Nephron (organoid): ENCODE measurements around the gene RGS2.

ENCODE experiments used
- H3K27ac Mint-ChIP-seq, 3 experiments: 2 replicates each; pipeline ENCODE4 v1.8.0; 2020; ENCODE audit warnings: mixed read lengths in 3 of 3, mild to moderate bottlenecking in 2 of 3, moderate library complexity in 1 of 3
- H3K27me3 Mint-ChIP-seq: 2 replicates; pipeline ENCODE4 v1.8.0; 2021; ENCODE audit warnings: low read depth, mild to moderate bottlenecking, moderate library complexity, mixed read lengths
- H3K36me3 Mint-ChIP-seq: 2 replicates; pipeline ENCODE4 v1.8.0; 2020; ENCODE audit warnings: low read depth, mixed read lengths
- H3K4me1 Mint-ChIP-seq: 2 replicates; pipeline ENCODE4 v1.8.0; 2020; ENCODE audit warnings: mixed read lengths
- H3K4me3 Mint-ChIP-seq, 3 experiments: 2 replicates each; pipeline ENCODE4 v1.8.0; 2020; ENCODE audit warnings: mild to moderate bottlenecking in 3 of 3, mixed read lengths in 3 of 3, moderate library complexity in 2 of 3
- H3K9me3 Mint-ChIP-seq: 2 replicates; pipeline ENCODE4 v1.8.0; 2020; ENCODE audit warnings: mixed read lengths
- TF ChIP-seq, protein P1 (sequence below), 3 experiments: fragments of 200-600 bp; sonication (generic); IDR thresholded peaks; one replicate each; pipeline ENCODE4 v1.5.0; 2021; ENCODE audit warnings: antibody characterized with exemption in 3 of 3; ENCODE audit not compliant: unreplicated experiment in 3 of 3

RGS2 gene

DNA sequence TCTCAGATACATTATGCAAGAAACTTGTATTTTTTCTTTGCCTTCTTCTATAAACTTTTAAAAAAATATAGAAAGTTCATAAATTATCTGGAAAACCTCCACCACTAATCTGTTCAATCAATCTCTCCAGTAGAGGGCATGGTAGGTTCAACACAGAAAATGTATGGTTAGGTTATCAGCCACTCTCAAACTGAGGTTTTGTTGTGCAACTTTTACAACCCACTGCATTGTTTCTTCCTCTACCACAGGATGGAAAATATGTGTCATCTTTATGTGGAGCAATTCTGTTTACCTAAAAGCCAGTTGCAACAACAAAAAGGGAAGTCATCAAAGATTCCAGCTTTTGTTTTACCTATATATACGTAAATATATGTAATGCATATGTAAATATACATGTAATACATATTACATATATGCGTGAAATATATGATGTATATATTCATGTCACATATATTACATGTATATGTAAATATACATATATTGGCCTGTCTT lies 3.0 kb upstream of the RGS2 start:
- Mint-ChIP-seq H3K27ac (no peak overlapping the region), H3K27me3 (no peaks in the 10 kb centered on the region), H3K4me3 (no peak overlapping the region), H3K36me3 (no peaks in the 10 kb centered on the region), H3K4me1 (peaks cover 29% of the 10 kb centered on the region), H3K9me3 (no peaks in the 10 kb centered on the region)
- TF ChIP-seq, protein P1, sequence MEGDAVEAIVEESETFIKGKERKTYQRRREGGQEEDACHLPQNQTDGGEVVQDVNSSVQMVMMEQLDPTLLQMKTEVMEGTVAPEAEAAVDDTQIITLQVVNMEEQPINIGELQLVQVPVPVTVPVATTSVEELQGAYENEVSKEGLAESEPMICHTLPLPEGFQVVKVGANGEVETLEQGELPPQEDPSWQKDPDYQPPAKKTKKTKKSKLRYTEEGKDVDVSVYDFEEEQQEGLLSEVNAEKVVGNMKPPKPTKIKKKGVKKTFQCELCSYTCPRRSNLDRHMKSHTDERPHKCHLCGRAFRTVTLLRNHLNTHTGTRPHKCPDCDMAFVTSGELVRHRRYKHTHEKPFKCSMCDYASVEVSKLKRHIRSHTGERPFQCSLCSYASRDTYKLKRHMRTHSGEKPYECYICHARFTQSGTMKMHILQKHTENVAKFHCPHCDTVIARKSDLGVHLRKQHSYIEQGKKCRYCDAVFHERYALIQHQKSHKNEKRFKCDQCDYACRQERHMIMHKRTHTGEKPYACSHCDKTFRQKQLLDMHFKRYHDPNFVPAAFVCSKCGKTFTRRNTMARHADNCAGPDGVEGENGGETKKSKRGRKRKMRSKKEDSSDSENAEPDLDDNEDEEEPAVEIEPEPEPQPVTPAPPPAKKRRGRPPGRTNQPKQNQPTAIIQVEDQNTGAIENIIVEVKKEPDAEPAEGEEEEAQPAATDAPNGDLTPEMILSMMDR (IDR thresholded peaks at IDR 0.05; ENCODE audit: unreplicated experiment in 3 of 3), result peak; percentile 44 to 60 (median 53)

DNA sequence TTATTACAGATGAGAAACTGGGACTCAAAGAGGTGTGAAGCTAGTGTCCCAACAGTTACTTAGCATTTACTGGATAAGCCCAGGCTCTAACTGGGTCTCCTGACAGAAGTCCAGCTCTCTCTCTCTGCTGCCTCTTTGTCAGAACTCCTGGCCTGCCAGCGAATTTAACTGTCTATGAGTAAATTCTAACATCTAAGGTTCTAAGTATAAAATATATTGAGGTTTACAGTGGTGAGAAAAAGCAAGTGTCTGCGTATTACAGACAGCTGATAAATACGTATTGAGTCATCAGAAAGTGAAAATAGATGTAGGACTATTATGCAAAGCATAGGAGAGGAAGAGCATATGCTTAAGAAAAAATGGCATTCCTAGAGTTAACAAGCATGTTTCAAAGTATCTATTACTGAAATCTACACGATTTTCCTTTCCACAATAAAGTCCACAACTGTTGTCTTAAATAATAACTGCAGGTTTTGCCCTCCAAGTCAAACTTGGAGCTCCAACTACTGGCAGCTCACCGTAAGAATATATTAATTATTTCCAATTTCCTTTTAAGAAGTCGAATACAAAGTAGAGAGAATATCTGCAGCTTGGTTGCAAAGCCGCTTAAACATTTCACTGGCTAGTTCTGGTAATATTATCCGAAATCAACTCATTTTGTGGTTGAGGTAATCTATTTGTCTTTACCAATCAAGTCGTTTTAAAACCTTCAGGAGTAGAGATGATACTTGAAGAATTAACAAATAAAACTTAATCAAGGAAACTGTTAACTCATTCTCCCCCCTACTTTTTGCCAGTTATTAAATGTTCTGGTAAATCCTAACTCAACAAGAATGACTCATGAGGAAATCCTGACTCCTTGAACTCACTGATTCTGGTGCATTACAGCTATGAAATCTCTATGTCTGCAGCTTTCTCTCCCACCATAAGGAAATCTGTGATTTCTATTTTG lies 1.4 kb upstream of the RGS2 start:
- no peaks in the 10 kb centered on the region for H3K27me3 Mint-ChIP-seq
- peaks cover 3% of the 10 kb centered on the region for H3K36me3 Mint-ChIP-seq
- H3K4me1 Mint-ChIP-seq, result peaks cover 33% of the 10 kb centered on the region
- no peaks in the 10 kb centered on the region for H3K9me3 Mint-ChIP-seq
- peak overlapping the region; percentile 91 to 98 (median 95) for H3K4me3 Mint-ChIP-seq
- TF ChIP-seq, protein P1 (IDR thresholded peaks at IDR 0.05; ENCODE audit: unreplicated experiment in 3 of 3), result peak in 1 of 3 experiments; percentile 14
- H3K27ac Mint-ChIP-seq, result peak overlapping the region; percentile 85 to 89 (median 88)

DNA sequence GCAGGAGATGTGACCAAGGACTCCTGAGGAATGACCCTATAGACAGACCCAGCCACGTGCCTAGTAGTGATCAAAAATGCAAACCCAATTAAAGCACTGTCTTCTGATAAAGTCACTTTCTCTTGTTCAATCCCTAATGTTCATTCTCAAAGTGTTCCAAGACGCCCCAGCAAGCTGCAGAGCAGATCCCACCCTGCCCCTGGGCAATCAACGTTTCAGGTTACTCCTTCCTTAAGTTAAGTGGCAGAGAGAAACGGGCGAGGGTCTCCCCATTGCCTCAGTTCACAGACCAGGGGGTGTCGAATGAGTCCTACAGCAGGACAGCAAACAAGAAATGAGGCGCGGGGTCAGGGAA lies 699 bp upstream of the RGS2 start:
- peak overlapping the region; percentile 91 to 98 (median 95) for H3K4me3 Mint-ChIP-seq
- no peaks in the 10 kb centered on the region for H3K9me3 Mint-ChIP-seq
- TF ChIP-seq, protein P1 (IDR thresholded peaks at IDR 0.05; ENCODE audit: unreplicated experiment in 3 of 3), result no peak
- H3K36me3 Mint-ChIP-seq, result peaks cover 3% of the 10 kb centered on the region
- peaks cover 33% of the 10 kb centered on the region for H3K4me1 Mint-ChIP-seq
- H3K27me3 Mint-ChIP-seq, result no peaks in the 10 kb centered on the region
- peak overlapping the region; percentile 85 to 89 (median 88) for H3K27ac Mint-ChIP-seq

DNA sequence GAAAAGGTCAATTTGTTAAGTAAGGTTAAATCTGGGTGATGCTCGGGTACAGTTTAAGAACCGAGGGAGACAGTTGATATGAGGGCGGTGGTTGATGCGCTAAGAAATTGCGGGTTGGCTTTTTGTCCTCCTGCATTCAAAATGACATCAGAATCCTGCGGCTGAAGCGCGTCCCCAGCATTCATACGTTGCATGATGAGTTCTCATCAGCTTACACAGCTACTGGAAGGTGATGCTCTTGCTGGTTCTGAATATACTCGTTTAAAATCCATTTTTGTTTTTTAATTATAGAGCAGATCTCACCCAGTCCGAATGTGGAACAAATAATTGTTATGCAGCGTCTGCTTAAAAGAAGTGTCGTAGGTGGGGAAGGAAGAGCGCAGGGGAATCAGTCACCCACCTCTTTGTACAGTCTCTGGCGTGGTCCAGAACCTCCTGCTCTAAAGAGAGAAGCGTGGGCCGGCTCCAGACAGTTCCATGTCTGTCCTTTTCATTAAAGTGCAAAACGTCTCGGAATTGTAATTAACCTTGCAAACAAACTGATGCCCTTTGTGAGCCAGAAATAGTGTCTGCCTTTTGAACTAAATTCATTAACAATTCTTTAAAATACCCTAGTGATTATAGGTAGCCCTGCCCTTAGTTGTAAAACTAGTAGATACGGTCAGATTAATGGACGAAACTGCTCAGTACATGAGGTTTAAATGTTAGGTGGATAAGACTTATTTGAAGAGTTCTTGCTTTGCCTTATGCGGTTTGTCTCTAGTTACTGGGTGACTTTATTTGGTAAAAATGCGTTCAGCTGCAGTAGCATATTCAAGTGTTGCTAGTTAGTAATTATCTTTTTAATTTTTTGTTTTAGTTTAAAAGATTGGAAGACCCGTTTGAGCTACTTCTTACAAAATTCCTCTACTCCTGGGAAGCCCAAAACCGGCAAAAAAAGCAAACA lies 741 bp downstream of the RGS2 start:
- H3K4me3 Mint-ChIP-seq, result peak overlapping the region; percentile 91 to 98 (median 95)
- TF ChIP-seq, protein P1 (IDR thresholded peaks at IDR 0.05; ENCODE audit: unreplicated experiment in 3 of 3), result no peak
- peaks cover 38% of the 10 kb centered on the region for H3K4me1 Mint-ChIP-seq
- peaks cover 3% of the 10 kb centered on the region for H3K36me3 Mint-ChIP-seq
- no peaks in the 10 kb centered on the region for H3K27me3 Mint-ChIP-seq
- no peaks in the 10 kb centered on the region for H3K9me3 Mint-ChIP-seq
- peak overlapping the region; percentile 85 to 88 (median 87) for H3K27ac Mint-ChIP-seq

DNA sequence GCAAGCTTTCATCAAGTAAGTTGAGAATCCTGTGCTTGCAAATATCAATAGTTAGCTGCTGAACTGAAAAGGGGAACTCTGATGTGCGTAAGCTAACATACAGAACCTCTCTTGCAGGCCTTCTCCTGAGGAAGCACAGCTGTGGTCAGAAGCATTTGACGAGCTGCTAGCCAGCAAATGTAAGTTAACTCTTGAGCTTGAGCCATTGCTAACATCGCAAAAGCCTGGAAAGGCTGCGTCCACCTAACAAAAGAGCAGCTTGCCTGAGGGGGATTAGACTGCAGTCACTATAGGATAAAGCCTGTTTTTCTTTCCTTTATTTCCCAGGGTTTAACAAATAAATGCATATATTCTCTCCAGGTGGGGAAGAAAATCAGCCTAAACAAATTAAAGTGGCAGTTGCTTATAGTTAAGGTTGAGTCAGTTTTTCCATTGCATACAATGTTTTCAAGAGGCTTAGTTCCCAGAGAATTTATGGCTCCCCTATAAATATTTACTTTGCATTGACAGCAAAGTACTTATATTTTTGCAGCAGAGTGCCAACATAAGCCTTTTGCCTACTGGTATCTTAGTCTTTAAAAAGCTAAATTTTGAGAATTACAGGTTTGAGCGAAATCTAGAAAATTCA lies 1.5 kb downstream of the RGS2 start:
- peak overlapping the region; percentile 91 to 98 (median 95) for H3K4me3 Mint-ChIP-seq
- H3K36me3 Mint-ChIP-seq, result peaks cover 3% of the 10 kb centered on the region
- no peaks in the 10 kb centered on the region for H3K9me3 Mint-ChIP-seq
- peak overlapping the region; percentile 85 to 88 (median 87) for H3K27ac Mint-ChIP-seq
- no peaks in the 10 kb centered on the region for H3K27me3 Mint-ChIP-seq
- peaks cover 38% of the 10 kb centered on the region for H3K4me1 Mint-ChIP-seq
- TF ChIP-seq, protein P1 (IDR thresholded peaks at IDR 0.05; ENCODE audit: unreplicated experiment in 3 of 3), result no peak
